Fibroblast of the aortic adventitia (primary cell): Measurements from ENCODE around the gene TNFAIP2. TPM values are rescaled to one million over a fixed set of nuclear protein-coding genes. Genes with fewer than 3 reads are reported as not detected.

Experiments
- DNase-seq: peaks from one replicate; pipeline ENCODE4 v3.0.0-alpha.2; 2010; ENCODE audit warnings: low read depth
- H3K4me3 ChIP-seq: 2 replicates; pipeline ENCODE4 v1.5.1; 2011; ENCODE audit warnings: low read depth, mild to moderate bottlenecking, control low read depth, low read length, moderate library complexity
- CTCF ChIP-seq: IDR thresholded peaks from 2 replicates; pipeline ENCODE4 v1.5.1; 2011; ENCODE audit warnings: mild to moderate bottlenecking, low read length, control low read depth, inconsistent platforms; ENCODE audit not compliant: insufficient read depth
- total RNA-seq: library from RNA; depleted of rRNA; stranded (reverse); fragments of >200 nt; gene quantifications from 2 replicates; pipeline ENCODE4 v1.2.3, GENCODE V29; 2012; ENCODE audit warnings: low replicate concordance

Gene TNFAIP2
- total RNA-seq, result 44.5 and 120 TPM in 2 replicates

- DNase-seq, result peak; percentile 33
- peak within 1 kb of the TSS; percentile 68 for H3K4me3 ChIP-seq
- TF ChIP-seq CTCF, result no peak
These were observed at the start of gene TNFAIP2 for GRCh38 chr14:103122947-103123633. Gene TNFAIP2 (plus strand): TSS chr14:103123461. CDS start chr14:103126458, 2,997 bp downstream.

GRCh38 chr14:103073876-103074728 lies 49.2 kb upstream of the TNFAIP2 start:
- DNase-seq, result peak; percentile 44
- H3K4me3 ChIP-seq, result no peak overlapping the region
- no peak for TF ChIP-seq CTCF

- DNase-seq, result peak; percentile 36
- peak overlapping the region; percentile 59 for H3K4me3 ChIP-seq
- TF ChIP-seq CTCF, result no peak
These were observed 48.4 kb upstream of the TNFAIP2 start for GRCh38 chr14:103074729-103075367.

- DNase-seq, result peak; percentile 79
- no peak overlapping the region for H3K4me3 ChIP-seq
- peak; percentile 90 for TF ChIP-seq CTCF
These were observed 44.9 kb upstream of the TNFAIP2 start for GRCh38 chr14:103078420-103078749.

- TF ChIP-seq CTCF, result no peak
- DNase-seq, result no peak
- no peak overlapping the region for H3K4me3 ChIP-seq
These were observed 44.2 kb upstream of the TNFAIP2 start for GRCh38 chr14:103078860-103079587.

GRCh38 chr14:103081951-103082350 lies 41.3 kb upstream of the TNFAIP2 start:
- TF ChIP-seq CTCF, result no peak
- no peak for DNase-seq
- no peak overlapping the region for H3K4me3 ChIP-seq
